HG03139 (cell line): ENCODE results near the gene GALNS.

ENCODE experiments used
- ATAC-seq: cut with Tn5 transposase; IDR thresholded peaks from one replicate; pipeline ENCODE4 v1.9.1; 2021; ENCODE audit not compliant: unreplicated experiment

The GALNS gene

DNA sequence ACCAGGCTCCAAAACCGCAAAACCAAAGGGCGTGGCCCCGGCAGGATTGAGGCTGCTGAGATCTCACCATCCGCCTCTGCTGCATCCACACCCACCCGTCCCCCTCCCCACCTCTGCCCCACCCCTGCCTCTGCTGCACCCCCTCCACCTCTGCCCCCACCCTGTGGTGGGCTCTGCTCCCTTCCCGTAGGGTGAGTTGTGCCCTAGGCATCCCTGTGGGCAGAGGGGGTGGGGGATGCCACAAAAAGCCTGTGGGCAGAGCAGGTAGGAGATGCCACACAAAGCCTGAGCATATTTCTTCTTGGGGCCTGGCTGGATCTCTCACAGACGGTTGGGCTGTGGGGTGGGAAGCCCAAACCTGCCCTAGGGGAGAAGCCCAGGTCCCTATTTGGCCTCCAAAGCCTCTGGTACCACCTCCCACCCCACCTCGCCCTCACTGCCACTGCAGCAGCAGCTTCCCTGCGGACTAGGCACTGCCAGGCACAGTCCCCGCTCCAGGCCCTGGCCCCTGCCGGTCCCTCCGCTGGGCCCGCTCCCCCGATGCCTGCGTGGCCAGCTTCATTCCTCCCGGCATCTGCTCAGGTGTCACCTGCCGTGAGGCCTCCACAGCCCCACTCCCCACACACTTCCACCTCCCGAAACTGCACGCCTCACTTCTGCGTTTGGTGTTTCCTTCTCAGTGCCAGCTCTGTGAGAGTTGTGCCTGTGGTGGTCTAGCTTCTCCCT, 21.0 kb upstream of the GALNS start:
- ATAC-seq, result no peak

DNA sequence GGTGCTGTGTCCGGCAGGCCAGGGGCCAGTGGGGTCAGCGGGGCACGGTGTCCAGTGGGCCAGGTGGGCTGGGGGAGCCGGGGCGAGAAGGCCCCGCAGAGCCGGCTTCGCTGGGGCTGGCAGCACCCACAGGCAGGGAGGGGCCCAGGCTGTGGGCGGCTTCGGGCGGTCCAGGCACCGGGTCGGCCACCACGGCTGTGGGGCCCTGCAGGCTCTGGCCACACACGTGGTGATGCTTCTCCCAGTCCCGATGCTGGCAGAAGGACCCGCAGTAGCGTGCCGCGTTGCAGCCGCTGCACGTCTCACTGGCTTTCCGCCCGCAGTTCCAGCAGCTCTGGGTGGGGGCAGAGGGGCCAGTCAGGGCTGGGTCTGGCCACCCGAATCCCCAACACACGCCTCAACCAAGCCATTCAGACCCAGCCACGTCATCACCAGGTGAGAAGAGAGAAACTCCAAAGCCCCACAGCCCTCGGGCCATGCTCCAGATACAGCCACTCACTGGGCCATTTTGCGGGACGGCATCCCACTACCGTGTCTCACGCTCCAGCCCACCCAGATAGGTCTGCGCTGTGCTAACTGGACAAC, 20.3 kb upstream of the GALNS start:
- no peak for ATAC-seq

DNA sequence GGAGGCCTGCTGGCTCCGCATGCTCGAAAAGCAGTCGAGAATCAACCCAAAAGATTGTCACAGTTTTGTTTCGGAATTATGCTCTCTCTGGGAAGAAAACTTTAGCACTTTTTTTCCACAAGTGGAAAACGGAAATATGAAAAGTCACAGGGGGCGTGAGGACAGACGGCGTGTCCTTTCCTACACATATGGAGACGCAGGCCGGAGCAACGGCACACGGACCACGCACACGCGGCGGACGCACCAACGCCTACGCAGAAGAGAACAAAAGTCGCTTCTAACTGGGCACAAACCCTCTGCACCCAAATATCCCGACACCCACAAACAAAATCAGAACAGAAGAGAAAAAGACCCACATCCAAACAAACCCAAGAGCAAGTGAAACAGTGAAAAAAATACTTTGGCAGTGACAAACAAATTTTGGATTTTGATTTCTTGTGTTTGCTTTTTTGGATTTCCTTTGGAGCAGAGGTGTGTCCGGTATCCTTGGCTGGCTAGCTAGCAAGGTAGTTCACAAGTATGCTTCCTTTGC, 19.0 kb upstream of the GALNS start:
- no peak for ATAC-seq

DNA sequence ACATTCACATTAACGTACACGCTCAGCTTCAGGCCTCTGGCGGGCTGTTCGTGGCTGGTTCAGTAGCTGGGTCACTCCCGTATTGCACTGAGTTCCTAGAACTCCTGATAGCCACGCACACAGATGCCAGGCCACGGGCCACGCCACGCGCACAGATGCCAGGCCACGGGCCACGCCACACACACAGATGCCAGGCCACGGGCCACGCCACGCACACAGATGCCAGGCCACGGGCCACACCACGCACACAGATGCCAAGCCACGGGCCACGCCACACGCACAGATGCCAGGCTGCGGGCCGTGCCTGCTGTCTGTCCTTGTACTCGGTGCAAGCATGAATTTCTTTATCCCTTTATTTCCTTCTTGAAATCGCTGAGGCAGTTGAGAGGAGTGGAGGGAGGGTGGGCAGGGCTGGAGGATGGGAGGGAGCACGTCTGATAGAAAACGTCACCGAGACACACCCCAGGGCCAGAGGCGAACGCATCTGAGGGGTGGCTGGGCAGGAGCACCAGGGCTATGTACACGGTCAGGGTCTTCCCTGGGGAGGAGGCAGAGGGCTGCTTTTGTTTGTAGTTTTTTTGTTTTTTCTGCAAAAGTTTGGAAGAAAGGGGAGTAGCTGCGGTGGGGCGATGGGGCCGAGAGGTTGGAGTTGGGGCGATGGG, 18.3 kb upstream of the GALNS start:
- ATAC-seq, result no peak

DNA sequence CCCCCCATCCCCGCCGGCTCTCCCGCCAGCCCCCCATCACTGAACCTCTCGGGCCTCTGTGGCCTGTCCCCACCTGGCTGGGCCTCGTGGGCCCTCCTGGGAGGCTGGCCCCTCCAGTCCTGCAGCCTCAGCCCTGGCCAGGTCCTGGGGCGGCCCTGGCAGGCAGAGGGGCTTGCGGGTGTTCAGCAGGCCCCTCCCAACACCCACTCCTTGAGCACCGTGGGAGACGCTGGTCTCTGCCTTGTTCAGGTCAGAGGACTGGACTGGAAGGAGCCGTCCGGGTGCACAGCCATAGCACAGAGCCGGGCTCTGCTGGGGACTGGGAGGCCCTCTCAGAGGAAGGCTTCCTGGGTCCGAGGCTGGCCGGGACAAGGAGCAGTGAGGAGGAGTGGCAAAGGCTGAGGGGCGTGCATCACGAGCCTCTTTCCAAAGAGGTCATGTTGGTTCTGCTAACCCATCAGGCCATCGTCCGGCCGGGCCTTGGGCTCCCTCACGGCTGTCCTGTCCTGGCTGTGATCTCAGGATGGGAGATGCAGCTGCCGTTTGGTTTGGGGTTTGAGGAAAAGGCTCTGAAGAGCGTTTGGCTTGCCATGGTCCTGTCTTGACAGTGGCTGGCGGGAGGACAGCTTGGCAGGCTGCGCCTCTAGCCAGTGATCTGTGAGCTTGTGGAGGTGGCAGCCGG, 16.0 kb upstream of the GALNS start:
- ATAC-seq, result no peak

DNA sequence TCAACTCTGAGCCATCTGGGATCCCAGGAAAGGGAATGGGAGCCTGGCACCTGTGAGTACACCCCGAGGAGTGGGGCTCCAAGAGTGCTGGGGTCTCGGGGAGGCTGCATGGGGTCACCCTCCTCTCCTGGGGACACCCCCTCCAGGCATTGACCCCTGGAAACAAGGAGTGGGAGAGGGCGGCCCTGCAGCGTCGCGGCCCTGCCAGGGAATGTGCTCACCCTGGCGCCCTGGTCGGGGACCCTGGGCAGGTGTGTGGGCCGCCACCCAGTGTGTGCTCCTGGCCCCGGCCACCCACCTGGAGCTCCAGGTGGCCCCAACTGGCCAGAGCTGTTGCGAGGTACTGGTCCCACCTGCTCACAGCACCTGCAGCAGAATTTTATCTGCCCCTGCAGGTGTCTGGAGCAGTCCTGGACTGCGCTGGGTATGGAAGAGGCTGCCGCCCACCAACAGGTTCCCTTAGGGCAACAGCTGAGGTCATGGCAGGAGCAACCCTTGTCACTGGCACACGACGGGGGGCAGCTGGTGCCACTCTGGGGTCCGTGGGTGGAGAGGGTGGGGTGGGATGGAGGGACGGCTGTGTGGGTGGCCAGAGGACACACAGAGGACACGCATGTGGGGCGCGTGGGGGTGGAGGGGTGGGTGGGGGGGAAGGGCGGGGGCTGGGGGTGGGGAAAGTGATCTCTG, 15.1 kb upstream of the GALNS start:
- no peak for ATAC-seq

DNA sequence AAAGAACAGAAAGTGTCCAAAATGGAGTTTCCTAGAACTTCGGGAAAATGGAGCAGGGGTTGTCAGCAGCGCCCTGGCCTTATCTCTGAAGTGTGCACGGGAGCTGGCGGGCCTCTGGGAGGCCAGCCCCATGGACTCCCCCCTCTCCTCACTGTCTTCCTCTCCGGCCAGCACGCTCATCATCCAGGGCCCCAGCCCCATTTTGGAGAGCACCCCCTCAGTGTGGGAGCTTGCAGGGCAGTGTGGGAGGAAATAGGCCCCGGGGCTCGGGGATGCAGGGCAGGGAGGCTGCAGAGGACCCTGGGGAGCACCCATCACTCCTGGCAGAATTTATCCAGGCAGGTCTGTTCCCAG, 14.6 kb upstream of the GALNS start:
- ATAC-seq, result no peak

DNA sequence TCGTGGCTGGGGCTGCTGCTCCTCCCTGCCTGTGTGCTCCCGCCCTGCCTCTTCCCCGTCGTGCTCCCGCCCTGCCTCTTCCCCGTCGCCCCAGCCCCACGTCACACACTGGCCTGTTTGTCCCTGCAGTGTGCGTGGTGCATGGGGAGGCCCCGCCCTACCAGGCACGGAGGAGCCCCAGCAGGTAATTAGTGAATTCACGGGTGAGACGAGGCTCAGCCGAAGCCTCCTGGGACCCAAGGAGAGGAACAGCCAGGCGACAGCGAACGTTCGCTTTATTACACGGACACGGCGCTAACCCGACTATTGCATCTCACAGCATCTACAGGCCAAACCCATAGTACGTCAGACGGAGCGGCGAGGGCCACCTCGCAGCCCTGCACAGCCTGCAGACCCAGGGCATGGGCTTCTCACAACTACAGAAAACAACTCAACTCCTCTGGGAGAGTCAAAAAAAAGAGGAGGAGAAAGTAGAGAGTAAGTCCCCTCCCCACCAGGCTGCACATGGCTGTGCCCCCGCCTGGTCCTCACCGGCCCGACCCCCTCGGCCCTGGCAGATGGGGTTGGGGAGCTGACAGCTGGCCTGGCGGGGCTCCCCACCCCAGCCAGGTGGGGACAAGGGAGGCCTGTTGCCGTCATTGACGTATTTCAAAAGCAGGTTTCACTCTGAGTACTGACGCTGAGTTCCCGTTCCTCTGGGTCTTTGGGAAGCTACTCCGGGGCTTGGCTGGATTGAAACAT, 14.0 kb upstream of the GALNS start:
- ATAC-seq, result no peak

DNA sequence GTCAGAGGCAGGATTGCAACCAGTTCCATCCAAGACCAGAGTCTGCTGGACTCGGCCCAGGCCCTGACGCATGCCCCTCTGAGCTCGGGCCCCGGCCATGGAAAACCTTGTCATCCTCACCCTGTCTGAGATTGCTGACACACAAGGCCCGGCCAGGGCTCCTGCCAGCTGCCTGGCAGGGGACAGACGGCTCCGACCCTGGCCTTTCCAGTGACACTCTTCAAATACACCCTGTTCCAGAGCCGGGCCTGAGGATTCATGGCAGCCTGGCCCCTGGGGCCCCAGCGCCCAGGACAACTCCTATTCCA, 12.9 kb upstream of the GALNS start:
- no peak for ATAC-seq

DNA sequence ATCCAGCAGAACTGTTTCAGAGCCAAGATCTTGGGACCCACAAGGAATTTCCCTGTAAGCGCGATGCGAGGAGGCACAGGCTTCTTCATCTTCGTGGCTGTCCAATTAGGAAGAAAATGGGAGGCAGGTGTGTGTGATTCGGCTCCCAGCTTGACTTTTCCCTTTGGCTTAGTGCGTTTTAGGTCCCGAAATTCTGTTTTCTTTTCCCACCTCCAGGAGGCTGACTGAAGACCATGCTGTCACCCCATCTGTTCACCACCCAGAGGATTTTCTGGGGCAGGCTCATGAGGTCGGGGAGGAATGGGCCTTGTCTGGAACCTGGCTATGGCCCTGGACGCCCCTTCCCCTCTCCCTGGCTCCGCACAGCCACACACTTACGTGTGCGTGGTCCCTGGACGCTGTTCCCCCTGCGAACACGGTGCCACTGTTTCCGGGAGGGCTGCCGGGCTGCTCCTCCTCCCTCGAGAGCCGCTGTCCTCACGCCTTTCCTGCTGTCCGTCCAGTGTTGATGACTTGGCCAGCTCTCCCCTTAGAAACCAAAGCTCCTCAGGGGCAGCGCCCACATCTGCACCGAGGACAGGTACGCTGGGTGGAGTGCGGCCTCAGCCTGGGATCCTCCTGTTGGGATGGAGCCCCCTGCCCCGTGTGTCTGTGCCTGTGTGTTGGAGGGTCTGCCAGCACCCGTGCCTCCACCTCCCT, 12.4 kb upstream of the GALNS start:
- ATAC-seq, result no peak

DNA sequence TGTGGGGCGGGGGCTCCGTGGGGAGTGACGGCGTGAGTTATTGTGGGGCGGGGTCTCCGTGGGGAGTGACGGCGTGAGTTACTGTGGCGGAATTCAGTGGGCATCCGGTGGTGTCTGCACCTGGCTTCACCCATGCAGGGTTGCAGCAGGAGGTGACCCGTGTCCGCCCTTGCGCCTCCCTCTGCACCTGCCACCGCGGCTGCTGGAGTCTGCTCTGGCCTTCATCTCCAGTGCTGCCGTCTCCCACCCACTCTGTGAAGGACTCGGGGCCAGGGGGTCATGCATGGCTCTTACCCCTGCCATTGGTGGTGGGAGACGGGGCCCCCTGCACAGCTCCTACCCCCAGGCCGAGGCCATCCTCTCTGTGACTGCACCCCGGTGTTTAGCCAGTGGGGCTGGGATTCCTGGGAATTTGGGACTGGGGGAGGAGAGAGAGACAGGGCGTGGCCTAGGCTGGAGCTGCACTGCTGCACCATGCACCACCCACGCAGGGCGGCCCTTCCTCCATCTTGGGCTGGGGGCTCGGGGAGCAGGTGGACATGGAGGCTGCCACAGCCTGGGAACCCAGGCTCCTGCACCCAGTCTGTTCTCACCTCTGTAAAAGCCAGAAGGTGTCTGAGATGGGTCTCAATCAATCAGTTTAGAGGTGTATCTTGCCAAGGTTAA, 11.0 kb upstream of the GALNS start:
- no peak for ATAC-seq

DNA sequence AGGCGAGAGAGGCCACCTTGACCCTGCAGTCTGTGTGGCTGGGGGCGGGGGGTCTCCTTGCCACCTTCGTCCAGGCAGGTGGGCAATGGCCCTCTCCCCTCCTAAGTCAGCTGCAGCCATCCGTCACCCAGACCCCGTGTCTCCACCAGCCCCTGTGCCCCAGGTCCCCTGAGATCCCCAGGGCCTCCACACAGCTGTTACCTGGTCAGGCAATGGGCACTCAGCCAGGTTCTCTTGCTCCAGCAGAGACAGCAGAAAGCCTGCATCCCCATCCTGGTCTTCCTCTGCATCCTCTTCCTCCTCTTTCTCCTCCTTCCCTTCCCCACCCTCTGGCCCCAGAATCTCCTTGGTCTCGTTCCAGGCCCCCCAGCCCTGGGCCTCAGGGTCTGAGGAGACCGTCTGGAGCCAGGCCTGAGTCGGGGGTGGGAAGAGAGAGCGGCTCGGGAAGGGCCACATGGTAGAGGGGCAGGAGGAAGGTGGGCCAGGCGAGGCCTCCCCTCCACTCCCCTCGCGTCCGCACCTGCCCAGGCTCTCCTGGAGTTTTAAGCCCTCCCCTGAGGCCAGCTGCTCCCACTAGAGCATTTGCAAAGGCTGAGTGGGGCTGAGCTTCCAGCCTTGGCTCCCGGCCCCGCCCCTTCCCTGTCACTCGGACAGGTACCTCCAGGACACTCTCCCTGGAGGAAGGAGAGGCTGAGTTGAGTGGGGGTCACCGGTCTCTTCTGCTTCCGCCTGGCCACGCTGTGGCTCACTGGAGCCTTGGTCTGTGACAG, 9.6 kb upstream of the GALNS start, which contains the start of gene PABPN1L:
Gene PABPN1L, minus strand, starts transcription at position 510 of the 770 bp plus-strand sequence. Its CDS starts 54 bp downstream, at position 456.
- no peak for ATAC-seq

DNA sequence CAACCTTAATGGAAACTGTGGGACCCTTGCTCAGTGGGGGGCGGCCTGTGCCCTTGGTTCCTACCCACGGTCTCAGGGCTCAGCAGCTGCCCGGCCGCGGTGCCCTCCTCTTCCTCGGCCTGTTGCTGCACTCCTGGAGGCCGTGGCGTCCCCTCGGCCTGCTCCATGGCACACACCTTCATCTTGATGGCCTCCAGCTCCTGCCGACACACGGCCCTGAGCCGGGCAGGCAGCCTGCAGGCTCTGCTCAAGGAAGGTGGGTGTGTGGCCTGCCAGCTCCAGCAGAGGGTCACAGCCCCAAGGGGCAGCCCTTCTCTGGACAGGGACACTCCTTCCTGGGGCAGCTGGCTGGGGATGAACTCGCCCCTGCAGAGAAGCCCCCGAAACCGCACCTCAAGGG, 9.0 kb upstream of the GALNS start:
- no peak for ATAC-seq

DNA sequence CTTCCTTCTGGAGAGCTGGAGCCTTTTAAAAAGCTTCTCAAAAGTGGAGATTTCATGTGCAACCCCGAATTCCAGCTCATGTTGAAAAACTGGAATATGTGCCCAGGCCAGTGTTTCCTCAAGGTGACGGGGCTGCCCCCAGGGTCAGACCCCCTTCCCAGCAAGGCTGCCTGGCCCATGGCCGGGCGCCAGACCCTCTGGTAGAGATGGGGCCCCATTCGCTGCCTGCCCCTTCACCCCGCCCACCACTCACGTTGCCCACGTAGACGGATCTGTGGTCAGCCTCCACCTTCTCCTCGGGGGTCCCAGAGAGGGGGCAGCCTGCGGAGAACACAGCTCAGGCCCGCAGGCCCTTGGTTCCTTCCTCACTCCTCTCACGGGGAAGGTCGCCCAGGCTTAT, 8.6 kb upstream of the GALNS start:
- no peak for ATAC-seq

DNA sequence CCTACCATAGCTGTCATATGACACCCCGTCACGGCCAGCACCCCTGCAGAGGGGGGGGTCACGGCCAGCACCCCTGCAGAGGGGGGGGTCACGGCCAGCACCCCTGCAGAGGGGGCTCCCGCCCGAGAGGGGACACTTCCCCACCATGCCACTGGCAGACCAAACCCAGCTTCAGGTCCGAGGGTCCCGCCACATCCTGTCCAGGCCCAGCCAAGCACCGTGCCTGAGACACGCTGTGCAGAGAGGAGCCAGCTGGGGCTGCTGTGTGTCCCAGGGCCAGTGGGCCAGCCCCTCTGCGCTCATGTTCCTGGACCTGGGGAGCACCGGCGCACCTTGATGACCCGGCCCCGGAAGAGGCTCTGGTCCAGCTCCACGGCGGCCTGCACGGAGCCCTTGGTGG, 7.8 kb upstream of the GALNS start:
- ATAC-seq, result no peak

DNA sequence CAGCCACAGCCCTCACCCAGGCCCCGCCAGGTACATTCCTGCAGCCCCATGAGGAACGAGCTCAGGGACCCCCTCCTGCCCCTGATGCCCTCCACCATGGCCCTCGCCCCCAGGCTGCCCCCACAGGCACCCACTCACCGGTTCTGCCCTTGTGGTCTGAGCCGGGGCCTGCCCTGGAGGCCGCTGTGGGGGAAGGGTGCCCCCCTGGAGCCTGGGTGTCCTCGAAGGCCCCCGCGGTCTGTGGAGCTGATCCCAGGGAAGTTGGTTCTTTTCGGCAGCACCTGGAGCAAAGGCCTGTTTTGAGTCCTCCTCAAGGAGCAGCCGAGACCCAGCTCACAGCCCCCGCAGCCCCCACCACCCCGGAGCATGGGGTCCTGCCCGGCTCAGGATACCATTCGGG, 7.4 kb upstream of the GALNS start:
- ATAC-seq, result no peak

DNA sequence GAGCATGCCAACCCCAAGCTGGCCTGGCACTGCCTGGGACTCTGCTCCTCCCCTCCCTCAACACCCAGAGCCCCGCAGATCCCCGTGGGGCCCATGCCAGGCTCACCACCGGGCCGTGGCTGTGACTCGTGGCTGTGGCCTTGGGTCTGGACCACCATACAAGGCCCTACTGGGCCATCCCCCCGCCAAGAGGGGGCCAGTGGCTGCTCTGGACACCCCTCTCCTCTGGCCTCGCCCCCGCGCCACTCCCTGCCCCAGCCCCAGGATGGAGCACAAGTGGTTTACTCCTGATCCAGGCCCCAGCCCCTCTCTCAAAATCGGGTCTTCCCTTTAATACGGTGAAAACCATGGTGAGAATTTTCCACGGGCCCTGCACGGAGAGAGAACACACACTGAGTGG, 6.7 kb upstream of the GALNS start:
- ATAC-seq, result no peak

DNA sequence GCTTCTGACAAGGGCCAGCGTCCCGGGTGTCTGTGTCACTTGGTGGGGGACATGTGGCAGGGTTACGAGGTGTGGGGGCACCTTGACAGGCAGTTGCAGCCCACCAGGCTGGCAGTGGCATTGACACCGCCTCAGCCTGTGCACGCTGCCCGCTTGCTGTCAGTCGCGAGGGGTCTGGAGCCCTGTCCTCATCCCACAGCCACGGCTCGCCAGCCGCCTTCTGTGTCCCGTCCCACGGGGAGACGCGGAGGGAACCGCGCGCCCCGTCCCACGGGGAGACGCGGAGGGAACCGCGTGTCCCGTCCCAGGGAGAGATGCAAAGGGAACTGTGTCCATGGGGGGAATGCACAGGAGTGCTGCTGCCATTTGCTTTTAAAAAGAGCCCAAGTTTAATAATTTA, 6.2 kb upstream of the GALNS start:
- no peak for ATAC-seq

DNA sequence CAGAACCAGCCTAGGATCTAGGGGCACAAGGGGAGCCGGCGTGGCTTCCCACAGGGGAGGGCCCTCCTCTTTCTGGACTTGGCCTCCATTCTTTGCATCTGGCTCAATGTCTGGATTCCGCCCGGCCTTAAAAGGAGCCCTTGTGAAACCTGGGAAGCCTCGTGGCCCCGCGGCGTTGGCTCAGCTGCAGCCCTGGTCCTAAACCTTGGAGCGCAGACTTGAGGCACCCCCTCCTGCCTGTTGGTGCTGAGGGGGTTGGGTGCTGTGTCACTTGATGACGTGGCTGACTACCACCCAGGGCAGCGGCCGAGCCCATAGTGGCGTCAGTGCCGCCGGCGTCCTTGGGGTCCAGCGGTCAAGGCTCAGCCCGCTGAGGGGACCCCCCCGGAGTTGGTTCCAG, 4.6 kb upstream of the GALNS start:
- no peak for ATAC-seq
